GM12873 (cell line): ENCODE results near the gene GUF1.

Experiments used
- CTCF ChIP-seq: IDR thresholded peaks from 2 replicates; pipeline ENCODE4 v1.5.1; 2012; ENCODE audit warnings: low read depth, mild to moderate bottlenecking, moderate library complexity, low read length, control low read depth; ENCODE audit not compliant: insufficient read depth; ENCODE audit errors: missing control alignments

GUF1 gene

GRCh38 chr4:44651425-44651824 is 26.8 kb upstream of the GUF1 start, which contains the start of gene YIPF7:
YIPF7 (minus strand) TSS chr4:44651625; CDS start chr4:44650100, 1,525 bp downstream.
- TF ChIP-seq CTCF = no peak

DNA sequence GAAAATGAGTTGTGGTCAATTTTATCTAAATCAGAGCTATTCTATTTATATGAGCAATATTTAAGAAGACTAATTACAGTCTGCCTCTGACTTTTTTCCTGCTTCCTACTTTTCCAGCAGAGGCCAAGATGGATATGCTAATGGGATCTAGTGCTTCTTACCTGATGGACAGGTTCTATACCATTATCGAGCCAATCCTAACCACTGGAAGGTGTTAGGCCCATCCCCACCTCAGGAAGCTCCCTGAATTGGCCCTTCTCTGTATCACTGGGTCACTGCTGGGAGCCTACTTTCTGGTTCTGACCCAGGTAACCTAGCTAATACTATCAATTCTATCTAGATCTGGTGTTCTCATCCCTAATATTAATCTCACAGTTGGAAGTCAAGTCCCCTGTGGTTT is 26.2 kb upstream of the GUF1 start:
- no peak for TF ChIP-seq CTCF

DNA sequence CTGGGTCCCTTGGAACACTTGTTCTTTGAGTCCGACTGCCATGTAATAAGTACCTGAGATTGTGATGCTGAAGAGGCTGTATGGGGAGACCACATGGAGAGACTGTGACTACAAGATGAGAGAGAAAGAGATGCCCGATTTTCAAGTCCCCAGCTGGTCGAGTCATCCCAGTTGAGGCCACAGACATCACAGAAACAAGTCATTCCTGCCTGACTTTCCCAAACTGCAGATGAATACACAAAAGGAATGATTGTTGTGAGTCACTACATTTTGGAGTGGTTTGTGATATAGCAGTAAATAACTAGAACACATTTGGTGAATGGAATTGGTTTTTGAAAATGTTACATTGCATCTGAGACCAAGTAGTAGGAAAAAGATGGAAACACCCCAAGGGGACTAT is 17.8 kb upstream of the GUF1 start:
- no peak for TF ChIP-seq CTCF

DNA sequence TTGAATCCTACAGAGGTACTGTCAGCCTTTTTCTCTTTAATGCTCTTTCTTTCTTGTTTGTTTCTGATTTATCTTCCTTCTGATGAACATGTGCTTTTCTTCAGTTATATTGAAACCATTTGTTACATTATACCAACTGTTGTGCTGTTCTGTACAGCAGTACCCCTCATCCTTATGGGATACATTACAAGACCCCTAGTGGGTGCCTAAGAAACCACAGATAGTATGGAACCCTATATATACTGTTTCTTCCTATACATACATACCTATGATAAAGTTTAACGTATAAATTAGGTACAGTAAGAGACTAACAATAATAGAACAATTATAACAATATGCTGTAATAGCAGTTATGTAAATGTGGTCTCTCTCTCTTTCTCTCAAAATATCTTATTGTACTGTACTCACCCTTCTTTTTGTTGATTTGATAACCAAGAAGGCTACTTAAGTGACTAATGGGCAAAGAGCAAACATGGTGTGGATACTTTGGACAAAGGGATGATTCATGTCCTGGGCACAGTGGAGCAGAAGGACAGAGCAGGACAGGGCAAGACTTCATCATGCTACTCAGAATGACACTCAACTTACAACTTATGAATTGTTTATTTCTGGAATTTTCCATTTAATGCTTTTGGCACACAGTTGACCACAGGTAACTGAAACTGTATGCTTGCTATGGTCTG is 16.1 kb upstream of the GUF1 start:
- no peak for TF ChIP-seq CTCF

- no peak for TF ChIP-seq CTCF
These were observed 15.6 kb upstream of the GUF1 start for GRCh38 chr4:44662623-44663005.

DNA sequence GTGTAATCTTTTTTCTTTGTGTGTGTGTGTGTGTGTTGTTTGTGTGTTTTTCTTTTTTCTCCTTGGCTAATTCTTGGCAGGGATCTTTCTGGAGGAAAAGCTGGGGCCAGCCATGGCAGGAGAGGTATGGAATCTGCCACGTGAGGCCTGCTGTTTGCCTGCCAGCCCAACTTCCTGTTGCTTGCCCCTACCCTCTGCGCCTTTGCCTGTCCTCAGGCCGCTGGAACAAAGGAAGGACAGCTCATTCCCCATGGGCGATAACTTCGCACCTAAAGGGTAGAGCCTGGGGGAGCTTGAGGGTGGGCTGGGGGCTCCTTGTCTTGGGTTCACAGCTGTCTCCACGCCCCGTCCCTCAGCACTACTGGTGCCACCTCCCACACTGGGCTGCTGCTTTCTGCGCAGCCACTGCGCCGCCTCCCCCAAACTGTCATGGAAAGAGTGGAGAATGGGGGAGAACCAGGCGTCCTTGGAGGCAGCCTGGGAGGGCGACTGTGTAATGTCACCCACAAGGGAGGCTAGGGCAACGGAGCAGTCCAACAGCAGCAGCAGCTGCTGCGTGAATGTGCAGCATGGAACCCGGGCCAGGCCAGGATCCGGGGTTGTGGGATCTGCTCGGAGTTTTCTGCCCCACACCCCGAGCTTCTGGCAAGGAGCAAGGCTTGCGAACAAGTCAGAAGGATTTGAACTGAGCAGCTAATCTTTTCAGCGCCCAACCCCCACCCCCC is 14.5 kb upstream of the GUF1 start:
- no peak for TF ChIP-seq CTCF

DNA sequence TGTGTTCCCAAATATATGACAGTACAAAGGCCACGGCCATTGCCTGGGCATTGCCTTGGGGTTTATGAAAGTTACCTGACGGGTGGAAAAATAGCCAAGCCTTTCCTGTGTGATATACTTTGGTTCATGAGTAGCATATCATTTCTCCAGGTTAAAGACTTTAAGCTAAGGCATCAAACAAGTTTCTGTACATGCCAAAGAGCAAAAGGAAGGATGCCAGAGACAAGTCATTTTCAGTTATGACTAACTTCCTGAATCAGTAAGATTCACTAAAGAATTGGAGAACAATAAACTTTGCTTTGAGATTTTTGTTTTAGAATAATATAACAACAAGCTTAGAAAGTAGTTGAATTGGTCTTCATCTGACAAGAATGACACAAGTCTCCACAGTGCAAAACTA is 9.7 kb upstream of the GUF1 start:
- no peak for TF ChIP-seq CTCF
